HG03064 (cell line): ENCODE results near the gene ADIPOQ.
"Not testable (repeated sequence)": the region's sequence is repeated elsewhere in the genome, so short reads cannot be mapped to it uniquely, and the experiment has no call there.

Experiments
- ATAC-seq: cut with Tn5 transposase; IDR thresholded peaks from one replicate; pipeline ENCODE4 v1.9.1; 2021; ENCODE audit warnings: low read depth; ENCODE audit not compliant: unreplicated experiment

ADIPOQ gene

GRCh38 chr3:186825872-186826409, 16.6 kb upstream of the ADIPOQ start:
- no peak for ATAC-seq

- peak; percentile 16 for ATAC-seq
Measured at GRCh38 chr3:186826410-186826975, 16.0 kb upstream of the ADIPOQ start.

GRCh38 chr3:186826976-186827857, 15.3 kb upstream of the ADIPOQ start:
- ATAC-seq: peak; percentile 81

GRCh38 chr3:186828340-186828739, 14.2 kb upstream of the ADIPOQ start:
- no peak for ATAC-seq

- no peak for ATAC-seq
Measured at GRCh38 chr3:186831798-186832197, 10.7 kb upstream of the ADIPOQ start.

- ATAC-seq: no peak
Measured at GRCh38 chr3:186832276-186832675, 10.2 kb upstream of the ADIPOQ start.

GRCh38 chr3:186839874-186840641, 2.5 kb upstream of the ADIPOQ start:
- ATAC-seq: no peak

- no peak for ATAC-seq
Measured at GRCh38 chr3:186841620-186842019, 890 bp upstream of the ADIPOQ start.

GRCh38 chr3:186843039-186843432, 526 bp downstream of the ADIPOQ start:
- no peak for ATAC-seq

GRCh38 chr3:186844908-186845307, 2.4 kb downstream of the ADIPOQ start:
- ATAC-seq: no peak

- ATAC-seq: no peak
Measured at GRCh38 chr3:186845756-186846155, 3.2 kb downstream of the ADIPOQ start.

GRCh38 chr3:186847437-186847836, 4.9 kb downstream of the ADIPOQ start:
- ATAC-seq: no peak

- ATAC-seq: no peak
Measured at GRCh38 chr3:186849374-186849975, 7.0 kb downstream of the ADIPOQ start.

GRCh38 chr3:186851835-186852234, 9.3 kb downstream of the ADIPOQ start:
- not testable (repeated sequence) for ATAC-seq

- ATAC-seq: no peak
Measured at GRCh38 chr3:186852994-186853393, 10.5 kb downstream of the ADIPOQ start.

- no peak for ATAC-seq
Measured at GRCh38 chr3:186854146-186854545, 11.6 kb downstream of the ADIPOQ start.

GRCh38 chr3:186854954-186855353, 12.4 kb downstream of the ADIPOQ start:
- no peak for ATAC-seq

GRCh38 chr3:186857743-186858142, 15.2 kb downstream of the ADIPOQ start:
- no peak for ATAC-seq

- ATAC-seq: not testable (repeated sequence)
Measured at GRCh38 chr3:186865215-186865853, 22.8 kb downstream of the ADIPOQ start.

- not testable (repeated sequence) for ATAC-seq
Measured at GRCh38 chr3:186866095-186866494, 23.6 kb downstream of the ADIPOQ start.
